NCI-H524 (cell line): Measurements from ENCODE around the gene NHSL1.
"Not testable (repeated sequence)": the region's sequence is repeated elsewhere in the genome, so short reads cannot be mapped to it uniquely, and the experiment has no call there.

Source experiments
- DNase-seq, 2 experiments: peaks; one replicate each; lab custom pipeline; 2025; lab: John Stamatoyannopoulos, UW

NHSL1 gene

DNA sequence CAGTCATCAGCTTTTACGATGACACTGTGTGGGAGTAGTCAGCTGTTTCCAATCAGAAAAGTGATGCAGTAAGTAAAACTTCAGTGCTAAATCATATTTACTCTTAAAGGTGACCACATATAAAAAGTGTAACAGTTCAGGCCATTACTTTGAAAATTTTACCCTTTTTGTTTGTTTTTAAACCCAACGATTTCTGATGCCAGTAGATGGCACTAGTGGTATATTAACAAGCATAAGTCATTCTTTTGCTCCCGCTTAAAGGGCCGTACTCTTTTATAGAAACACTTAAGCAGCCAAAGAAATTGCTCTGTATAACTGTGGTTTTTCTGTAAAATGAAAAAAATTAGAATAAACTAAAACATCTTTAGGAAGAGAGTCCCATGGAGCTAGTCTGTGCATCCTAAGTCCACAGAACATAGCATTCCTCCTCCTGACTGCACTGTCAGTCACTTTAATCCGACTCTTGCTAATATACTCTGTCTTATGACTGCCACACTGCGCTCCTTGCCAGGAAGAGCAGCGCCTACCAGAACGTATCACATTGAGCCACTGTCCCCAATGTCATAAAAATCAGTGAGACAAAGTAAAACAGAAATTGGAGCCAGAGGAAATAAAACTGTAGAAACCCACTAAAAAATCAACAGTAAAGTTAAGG, 70.2 kb downstream of the NHSL1 start:
- peak; percentile 16 to 57 for DNase-seq

DNA sequence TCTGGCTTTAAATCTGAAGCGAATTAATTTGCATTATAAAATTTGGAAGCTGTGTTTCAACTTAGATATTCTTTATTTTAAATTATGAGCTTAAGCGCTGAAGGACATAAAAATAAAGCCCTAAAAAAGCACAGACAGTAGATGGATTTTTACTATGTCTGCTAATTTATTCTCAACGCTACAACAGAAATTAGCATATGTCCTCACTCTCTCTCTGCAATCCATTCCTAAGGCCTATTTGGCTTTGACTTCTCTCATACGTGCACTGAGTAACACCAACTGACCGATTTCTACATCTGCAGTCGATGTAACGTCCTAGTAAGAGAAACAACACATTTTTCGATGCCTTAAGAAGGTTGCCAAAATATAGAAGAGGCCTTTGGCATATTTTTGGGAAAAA, 71.6 kb downstream of the NHSL1 start:
- no peak for DNase-seq

DNA sequence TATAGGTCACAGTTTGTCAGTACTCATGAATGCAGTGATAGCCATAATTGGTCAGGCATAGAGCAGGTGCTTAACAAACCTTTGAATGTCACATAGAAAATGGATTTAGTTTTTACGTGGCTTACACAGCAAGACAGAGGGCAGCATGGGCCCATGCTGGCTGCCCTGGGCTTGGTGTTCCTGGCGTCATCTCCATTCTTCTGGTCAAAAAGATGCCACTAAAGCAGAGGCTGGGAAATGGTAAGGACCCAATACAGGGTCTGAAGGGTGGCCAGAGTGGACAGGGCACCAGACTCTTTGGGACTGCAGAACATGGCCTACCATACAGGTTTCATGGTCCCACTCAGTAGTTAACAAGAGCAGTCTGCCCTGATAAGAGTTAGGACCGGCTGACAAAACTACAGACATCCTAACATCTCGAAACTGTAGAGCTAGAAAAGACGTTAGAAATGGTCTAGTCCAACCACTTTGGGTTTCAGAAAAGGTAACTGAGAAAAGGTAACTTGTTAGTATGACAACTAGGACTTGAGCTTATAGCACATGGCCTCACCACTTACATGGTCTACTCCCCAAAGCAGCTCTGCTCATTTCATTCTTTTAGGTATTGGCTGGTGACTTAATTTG, 72.7 kb downstream of the NHSL1 start:
- DNase-seq = no peak

DNA sequence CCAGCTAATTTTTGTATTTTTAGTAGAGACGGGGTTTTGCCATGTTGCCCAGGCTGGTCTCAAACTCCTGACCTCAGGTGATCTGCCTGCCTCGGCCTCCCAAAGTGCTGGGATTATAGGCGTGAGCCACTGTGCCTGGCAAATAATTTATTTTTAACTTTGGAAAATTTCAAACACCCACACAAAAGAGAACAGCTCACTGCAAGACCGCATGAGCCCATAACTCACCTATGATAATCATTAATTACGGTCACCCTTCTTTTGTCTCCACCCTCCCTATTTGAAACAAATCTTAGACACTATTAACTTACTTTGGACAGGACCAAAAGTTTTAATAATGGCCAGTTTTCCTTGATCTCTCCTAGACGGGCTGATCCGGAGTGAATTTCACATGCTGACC, 74.0 kb downstream of the NHSL1 start:
- DNase-seq = not testable (repeated sequence)

DNA sequence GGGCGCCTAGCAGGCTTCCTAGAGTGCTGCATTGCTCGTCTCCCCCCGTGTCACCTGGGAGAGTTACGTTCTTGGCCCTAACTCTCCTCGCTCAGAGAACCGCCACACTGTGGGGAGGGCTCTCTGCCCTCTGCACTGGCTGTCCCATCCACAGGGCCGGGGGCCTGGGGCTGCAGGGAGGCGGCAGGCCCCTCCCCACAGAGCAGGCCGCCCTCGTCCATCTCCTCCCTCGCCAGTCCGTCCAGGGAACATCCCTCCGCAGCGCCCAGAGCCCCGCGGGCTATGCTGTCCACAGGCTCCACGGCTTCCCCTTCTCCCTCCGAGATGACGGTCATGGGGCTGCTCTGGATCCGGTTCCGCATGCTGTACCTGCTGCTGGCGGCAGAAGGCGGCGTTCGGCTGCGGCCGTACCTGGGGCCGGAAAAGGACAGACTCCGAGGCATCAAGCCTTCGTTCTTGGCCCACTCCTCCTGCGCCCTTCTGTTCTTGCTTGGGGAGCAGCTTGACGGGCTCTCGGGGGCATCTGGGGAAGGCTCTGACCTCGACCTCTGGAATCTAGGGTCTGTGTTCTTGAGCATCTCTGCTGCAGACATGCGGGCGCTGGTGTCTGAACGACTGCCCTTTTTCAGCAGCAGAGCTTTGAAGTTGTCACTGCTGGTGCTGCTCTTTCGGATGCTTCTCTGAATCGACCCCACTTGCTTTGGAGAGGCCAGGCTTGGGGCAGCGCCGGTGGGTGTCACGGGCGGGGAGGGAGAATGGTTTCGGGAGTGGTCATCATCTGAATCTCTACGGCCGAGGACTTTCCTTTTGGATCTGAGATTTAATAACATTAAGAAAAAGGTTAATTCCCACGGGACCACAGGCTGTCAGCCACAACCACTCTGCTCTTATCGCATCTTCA, 75.0 kb downstream of the NHSL1 start:
- no peak for DNase-seq

DNA sequence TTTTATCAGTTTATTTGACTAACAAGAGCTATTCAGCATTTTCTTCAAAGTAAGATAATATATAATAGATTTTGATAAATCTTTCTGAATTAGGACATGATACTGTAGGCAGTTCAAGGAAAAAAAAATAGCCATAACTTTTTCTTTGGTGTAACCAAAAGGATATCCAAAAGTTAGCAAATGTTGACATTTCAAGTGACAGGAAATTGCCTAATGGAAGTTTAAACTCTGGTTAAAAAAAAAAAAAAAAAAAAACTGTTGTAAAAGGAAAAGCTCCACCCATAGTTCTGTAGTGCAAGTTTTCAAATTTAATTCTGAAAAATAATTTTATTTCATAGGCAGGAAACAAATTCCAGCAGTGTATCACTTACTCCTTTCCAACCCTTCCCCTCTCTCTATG, 76.4 kb downstream of the NHSL1 start:
- DNase-seq = no peak

DNA sequence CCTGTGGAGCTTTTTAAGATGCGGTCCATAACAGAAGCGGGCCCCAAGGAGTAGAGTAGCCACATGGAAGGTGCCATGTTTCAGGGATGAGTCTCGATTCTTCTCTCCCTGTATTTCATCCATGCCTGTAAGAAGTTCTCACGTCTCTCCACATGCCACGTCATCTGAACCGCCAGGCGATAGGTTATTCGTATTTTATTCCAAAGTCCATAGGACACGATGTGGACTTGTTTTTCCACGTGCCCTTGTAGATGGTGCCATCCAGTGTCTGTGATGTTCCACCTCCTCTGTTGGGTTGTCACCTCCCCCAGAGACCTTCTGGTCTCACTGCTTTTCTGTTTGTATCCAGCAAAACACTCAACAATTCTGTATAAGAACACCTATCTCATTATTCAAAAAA, 77.7 kb downstream of the NHSL1 start:
- DNase-seq = no peak

DNA sequence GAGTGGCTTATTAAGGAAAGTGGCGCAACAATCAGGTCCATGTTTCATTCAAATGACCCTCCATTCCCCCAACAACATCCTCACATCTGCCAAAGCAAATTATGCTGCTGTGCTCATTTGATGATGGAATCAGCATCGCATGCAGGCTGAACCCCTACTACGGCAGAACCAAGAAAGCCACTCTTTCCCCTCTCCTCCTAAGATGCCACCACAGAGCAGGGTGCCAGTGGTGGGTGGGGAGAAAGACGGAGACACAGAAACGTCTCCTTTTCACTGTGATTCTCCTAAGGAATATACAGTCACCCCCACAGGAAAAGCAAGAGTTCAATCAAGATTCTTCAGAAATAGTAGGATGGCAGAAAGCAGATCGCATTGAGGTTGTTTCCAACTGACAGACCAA, 78.2 kb downstream of the NHSL1 start:
- DNase-seq = no peak

DNA sequence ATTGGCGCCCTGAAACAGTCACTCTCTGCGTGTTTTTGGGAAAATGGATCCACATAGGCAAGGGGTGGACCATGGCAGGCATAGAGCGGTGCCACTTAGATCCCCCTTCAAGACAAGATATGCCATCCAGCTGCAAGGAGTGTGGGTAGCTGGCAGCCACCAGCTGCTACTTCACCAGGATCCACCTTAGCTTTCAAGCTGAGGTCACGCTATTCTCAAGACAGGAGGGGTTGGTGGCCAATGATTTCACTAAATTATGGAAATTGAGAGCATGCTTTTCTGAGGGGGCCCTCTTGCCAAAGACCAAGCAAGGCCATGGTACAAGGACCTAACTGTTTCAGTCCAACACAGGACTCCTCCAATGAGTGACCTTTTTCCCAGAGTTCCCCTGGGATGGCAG, 78.9 kb downstream of the NHSL1 start:
- DNase-seq = no peak

DNA sequence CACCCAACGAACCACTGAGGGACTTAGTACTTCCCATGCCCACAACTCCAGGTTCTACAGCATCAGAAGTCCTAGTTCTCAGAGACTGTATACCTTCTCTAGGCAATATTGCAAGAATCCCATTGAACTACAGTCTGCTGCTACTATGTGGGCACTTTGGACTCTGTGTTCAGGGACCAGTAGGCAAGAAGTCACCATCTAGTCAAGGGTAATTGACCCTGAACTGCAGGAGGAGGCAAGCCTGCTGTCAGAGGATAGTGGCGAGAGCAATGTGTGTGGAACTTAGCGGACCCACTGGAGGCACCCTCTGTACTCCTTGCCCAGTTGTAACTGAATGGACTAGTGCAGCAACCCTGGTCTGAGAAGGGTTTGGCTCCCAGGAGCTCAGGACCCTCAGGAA, 79.5 kb downstream of the NHSL1 start:
- DNase-seq = no peak

DNA sequence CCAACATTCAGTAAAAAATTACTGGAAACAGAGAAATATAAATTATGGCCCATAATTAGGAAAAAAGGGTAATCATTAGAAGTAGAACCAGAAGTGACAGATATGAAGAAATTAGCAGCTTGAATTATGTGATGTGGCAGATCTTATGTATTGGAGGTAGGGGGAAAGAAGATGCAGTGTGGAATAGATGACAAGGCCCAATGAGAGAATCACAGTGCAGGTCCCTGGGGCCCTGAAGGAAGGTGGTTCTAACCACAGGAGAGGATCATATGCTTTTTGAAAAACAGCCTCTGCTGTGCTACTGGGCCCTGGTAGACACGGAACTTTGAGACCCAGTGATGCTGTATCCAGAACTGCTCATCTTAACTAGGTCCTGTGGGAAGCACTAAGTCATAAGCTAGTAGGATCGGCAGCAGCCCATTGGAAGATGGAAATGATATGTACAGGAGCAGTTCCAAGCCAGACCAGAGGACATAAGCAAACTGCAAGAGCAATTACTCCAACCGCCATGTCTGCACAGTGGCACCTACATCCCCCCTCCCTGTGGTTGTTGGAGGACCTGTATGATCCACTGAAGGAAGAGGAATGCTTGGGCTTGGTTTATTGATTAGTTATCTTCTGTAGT, 81.1 kb downstream of the NHSL1 start:
- no peak for DNase-seq

DNA sequence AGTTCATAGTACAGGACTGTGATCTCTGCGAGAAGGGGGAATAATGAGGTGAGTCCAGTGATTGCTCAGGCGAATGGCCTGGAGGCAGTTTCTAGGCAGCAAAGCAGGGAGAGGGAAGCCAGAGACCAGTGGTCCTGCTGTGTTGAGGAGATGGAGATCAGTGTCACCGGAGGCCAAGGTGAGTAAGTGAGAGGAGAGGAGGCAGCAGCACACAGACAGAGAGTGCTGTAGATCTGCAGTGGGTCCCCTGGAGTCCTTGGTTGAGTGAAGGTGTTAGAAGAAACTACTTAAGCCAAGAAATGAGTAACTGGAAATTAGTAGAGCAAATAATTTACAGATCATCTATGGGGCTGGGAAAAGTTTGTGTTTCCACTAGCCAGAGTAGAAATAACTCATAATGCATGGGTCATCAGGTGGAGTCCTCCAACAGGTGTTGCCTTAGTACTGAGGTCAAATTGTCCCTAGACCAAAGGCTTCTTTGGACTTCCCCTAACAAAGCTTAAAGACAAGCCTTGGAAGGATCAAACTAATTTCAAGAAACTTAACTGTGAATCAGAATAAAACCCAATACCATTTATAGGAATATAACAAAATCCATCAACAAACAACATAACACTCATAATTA, 81.7 kb downstream of the NHSL1 start:
- DNase-seq = no peak

DNA sequence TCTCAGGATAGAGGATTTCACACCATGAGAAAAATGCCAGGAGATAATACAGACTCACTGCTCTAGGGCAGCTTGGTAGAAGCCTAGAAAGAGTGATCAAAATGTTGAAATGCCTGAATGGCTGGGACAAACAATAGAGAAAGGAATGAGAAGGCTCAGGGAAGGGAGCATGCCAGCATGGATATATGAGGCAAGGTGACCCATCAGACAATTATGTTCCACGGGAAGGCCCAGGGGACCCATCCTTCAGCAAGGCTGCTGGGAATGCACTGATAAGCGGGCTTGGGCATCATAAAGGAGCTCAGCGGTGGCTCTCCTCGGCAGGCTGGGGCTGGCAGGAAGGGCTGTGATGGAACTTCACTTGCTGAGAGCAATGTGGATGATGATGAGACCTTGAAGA, 83.1 kb downstream of the NHSL1 start:
- DNase-seq = no peak

DNA sequence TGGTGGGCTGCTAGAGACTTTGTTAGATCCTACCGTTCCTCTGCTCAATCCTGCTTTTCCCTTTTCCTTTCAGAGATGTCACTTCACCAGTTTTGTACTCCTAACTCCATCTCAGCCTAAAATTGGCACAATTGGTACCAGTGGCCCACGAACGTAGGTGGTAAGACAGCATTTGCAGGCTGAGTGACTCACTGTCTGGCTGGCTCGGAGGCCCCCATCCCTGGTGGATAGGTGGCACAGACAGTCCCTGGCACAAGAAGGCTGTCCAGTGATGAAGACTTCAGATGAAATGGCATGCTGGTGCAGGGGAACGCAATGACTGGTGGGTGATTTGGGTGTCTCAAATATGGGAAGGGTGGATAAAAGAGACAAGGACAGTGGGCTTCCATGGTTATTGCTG, 84.2 kb downstream of the NHSL1 start:
- DNase-seq = no peak

DNA sequence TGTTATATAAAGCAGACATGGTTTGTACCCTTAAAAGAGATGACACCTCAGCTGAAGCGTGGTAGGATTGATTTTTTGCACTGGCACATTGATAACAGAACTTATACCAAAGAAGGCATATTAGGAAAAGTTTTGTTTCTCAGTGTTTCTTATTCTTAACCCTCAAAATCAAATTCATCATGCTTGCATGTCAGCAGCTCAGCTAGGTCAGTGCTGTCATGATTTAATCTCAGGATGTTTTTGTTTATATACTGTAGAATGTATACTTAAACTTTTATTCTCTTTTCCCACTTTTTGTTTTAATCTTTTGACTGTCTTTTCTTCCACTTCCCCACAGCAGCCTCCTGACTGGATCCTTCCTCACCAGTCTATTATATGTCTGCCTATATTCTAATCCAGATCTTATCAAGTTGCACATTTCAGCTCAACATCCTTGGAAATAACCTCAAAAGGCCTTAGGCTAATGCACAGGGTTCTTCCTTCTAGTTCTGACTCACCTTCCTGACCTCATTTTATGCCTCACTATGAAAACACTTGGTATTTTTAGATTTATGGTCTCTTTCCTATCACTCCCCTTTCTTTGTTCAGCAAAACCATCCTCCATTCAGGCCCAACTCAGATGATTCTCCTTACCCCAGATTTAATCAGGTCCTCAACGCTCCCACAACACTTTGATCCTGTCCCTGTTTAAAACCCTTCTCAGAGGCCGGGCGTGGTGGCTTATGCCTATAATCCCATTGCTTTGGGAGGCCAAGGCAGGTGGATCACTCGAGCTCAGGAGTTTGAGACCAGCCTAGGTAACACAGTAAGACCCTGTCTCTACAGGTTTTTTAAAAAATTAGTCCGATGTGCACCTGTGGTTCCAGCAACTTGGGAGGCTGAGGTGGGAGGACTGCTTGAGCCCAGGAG, 88.1 kb downstream of the NHSL1 start:
- no peak for DNase-seq

DNA sequence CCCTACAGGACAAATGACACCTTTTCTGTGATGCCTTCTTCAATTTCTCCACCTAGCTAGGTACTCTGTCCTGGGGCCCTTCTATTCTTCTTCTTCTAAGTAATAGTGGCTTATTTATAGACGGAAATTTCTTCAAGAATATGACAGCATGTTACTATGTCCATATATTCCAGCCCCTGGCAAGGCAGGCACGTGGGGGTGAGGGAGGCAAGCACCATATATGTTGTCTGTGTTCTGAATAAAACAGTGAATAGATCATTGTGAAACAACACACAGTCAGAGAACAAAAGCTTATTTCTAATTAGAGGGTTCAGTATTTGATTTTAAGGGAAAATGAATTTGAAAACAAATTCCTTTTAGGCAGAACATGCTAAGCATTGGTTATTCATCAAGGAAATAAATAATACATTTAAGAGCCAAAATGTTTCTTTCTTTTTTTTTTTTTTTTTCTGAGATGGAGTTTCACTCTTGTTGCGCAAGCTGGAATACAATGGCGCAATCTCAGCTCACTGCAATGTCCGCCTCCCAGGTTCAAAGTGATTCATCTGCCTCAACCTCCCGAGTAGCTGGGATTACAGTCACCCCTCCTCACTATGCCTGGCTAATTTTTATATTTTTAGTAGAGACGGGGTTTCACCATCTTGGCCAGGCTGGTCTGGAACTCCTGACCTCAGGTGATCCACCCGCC, 89.1 kb downstream of the NHSL1 start:
- DNase-seq = no peak

DNA sequence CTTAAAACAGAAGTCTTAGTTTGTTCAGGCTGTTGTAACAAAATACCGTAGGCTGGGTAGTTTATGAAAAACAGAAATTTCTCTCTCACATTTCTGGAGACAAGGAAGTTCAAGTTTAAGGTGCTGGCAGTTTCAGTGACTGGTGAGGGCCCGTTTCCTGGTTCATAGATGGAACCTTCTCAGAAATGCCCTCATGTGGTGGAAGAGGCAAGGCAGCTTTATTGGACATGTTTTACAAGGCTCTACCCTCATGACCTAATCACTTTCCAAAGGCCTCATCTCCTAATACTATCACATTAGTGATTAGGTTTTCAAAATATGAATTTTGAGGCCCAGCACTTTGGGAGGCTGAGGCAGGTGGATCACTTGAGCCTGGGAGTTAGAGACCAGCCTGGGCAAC, 92.9 kb downstream of the NHSL1 start:
- no peak for DNase-seq

DNA sequence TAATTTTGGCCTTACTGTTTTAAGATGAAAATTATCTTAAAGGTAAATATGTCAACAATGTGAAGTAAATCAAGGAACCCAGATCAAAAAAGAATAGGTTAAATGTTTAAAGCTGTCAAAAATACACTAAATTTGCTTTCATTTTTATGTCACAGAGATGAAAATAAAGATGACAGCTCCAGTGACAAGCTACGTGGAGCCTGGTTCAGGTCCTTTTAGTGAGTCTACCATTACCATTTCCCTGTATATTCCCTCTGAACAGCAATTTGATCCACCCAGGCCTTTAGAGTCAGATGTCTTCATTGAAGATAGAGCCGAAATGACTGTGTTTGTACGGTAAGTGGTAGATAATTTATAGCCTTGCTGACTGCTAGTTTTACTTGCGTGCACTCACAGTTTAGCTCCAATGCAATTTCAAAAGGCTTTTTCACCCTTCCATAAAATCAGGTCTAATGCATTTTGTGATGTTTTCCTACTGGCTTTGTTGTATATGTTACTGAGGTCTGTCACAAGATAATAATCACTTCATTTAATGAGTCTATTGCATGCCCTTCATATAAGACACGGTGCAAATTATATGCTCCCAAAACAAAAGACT, 93.4 kb downstream of the NHSL1 start:
- DNase-seq = no peak

DNA sequence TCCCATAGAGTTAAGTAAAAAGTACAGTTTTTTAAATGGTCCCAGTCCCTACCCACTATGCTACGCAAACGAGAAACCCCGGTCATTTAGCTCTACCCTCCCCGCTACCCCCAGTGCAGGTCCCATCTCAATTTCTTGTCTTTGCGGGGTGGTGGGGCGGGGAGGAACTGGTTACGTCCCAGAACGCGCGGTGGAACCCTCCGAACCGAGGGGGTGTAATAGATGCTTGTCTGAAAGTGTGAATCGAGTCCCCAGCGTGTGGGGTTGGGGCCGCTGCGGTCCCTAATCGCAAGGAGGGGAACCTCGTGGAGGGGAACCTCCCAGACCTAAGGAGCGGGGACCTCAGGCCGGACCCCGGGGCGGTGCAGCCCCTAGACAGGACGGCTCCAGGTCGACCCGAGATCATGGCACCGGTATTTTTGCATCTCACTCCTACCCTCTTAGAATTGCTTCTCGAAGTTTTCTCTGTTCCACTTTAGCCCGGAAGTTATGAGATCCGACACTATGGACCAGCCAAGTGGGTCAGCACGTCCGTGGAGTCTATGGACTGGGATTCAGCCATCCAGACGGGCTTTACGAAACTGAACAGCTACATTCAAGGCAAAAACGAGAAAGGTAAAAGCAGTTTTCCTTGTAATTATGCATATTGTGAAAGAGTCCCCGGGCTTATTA, 94.5 kb downstream of the NHSL1 start:
- peak in 1 of 2 experiments; percentile 25 for DNase-seq
